ENCODE measurements around the gene DTX4. TPM values are rescaled to one million over a fixed set of nuclear protein-coding genes. Genes with fewer than 3 reads are reported as not detected.

The DTX4 gene
- total and polyA plus RNA-seq, 2 of the 4 experiments (the other 2 are of a cell fraction), result 2.7 to 3.0 TPM

GRCh38 chr11:59218319-59218718 is 46.4 kb downstream of the DTX4 start:
- no peak for DNase-seq
- Histone ChIP-seq H3K18ac (ENCODE audit: low read depth, low read length) (no peak overlapping the region), H3K36me3 (ENCODE audit: control insufficient read depth, insufficient read depth, low read length) (no peaks in the 10 kb centered on the region), H3K4me3 (ENCODE audit: insufficient read depth, low read depth, low read length) (no peak overlapping the region), H3K9me1 (ENCODE audit: insufficient read depth, low read length) (peaks cover 14% of the 10 kb centered on the region), H4K20me1 (ENCODE audit: insufficient read depth, low read length) (no peaks in the 10 kb centered on the region), H2BK5ac (ENCODE audit: low read depth, low read length, poor library complexity, severe bottlenecking) (no peak overlapping the region), H2AK5ac (ENCODE audit: low read depth, low read length) (no peak overlapping the region), H3K79me1 (ENCODE audit: low read depth in 1 of 2, low read length in 2 of 2) (no peaks in the 10 kb centered on the region), H2BK15ac (ENCODE audit: low read depth, low read length) (no peak overlapping the region), H2AFZ (replicated peaks; ENCODE audit: low read length, poor library complexity) (no peak overlapping the region), H2AK9ac (replicated peaks; ENCODE audit: low read depth, low read length, poor library complexity) (no peak overlapping the region), H3K14ac (replicated peaks; ENCODE audit: low read depth, low read length) (no peak overlapping the region), H4K91ac (ENCODE audit: insufficient read depth, low read depth, low read length) (no peak overlapping the region), H4K8ac (ENCODE audit: low read depth in 2 of 2, low read length in 2 of 2) (no peak overlapping the region), H3K9me3 (ENCODE audit: control insufficient read depth, insufficient read depth, low read length) (no peaks in the 10 kb centered on the region), H3K27ac (ENCODE audit: insufficient read depth, low read length) (no peak overlapping the region), H3K56ac (ENCODE audit: extremely low read depth, insufficient read depth, low read length) (no peak overlapping the region), H3K9ac (ENCODE audit: low read depth, low read length) (no peak overlapping the region), H4K5ac (ENCODE audit: low read depth, low read length) (no peak overlapping the region), H3K27me3 (ENCODE audit: control insufficient read depth, insufficient read depth, low read length) (peaks cover 6% of the 10 kb centered on the region), H2BK120ac (ENCODE audit: low read depth, low read length) (no peak overlapping the region), H3K4me1 (ENCODE audit: control insufficient read depth, insufficient read depth, low read length) (peaks cover 23% of the 10 kb centered on the region), H2BK20ac (ENCODE audit: low read depth, low read length) (peak overlapping the region; percentile 39; the same call in 1 of the 2 replicates), H3K4ac (ENCODE audit: low read depth, low read length) (no peak overlapping the region), H3K4me2 (ENCODE audit: low read depth, low read length) (no peak overlapping the region), H3K23ac (ENCODE audit: low read depth, low read length) (no peak overlapping the region)
- intact Hi-C loops (cut with micrococcal nuclease) (no loop called here), dilution Hi-C loops (cut with HindIII; ENCODE audit: low sequenced_read_pairs, unreplicated experiment) (no loop called here), in situ Hi-C loops (cut with MboI; ENCODE audit: low sequenced_read_pairs) (no loop called here)
- ATAC-seq (ENCODE audit: low read depth), result no peak
- WGBS, 2 experiments (ENCODE audit: extremely low coverage in 2 of 2, insufficient read length in 1 of 2), result no CpG with 5 or more reads among the region's 4 CpGs
- ChIA-PET POLR2A (ENCODE audit: unreplicated experiment) (interaction anchor here (0.6 kb wide), 1 partner anchor 76 kb away, joined by 7 read pairs; the partner anchor contains the start of gene FAM111A), CTCF (no interaction called here)
- BruUV-seq (replicated peaks), result no TSS peak
- no peak for TF ChIP-seq POLR2A (IDR thresholded peaks at IDR 0.05; ENCODE audit: low read depth, low read length)
- TF ChIP-seq RFX5 (IDR thresholded peaks at IDR 0.05; ENCODE audit: low read depth, low read length), result no peak
- TF ChIP-seq FOS (IDR thresholded peaks at IDR 0.05; ENCODE audit: low read depth, low read length), result no peak
- no peak for TF ChIP-seq ELK1 (IDR thresholded peaks at IDR 0.05; ENCODE audit: borderline replicate concordance, low read depth, low read length)
- TF ChIP-seq RAD21 (IDR thresholded peaks at IDR 0.05; ENCODE audit: low read length), result no peak
- no peak for TF ChIP-seq MXI1 (IDR thresholded peaks at IDR 0.05; ENCODE audit: borderline replicate concordance, low read depth, low read length)
- TF ChIP-seq CEBPB (IDR thresholded peaks at IDR 0.05; ENCODE audit: low read depth, low read length), result no peak
